GM18873 (cell line): ENCODE measurements around the gene ENOX1.
"Not testable (repeated sequence)": the region's sequence is repeated elsewhere in the genome, so short reads cannot be mapped to it uniquely, and the experiment has no call there.

ENCODE experiments used
- ATAC-seq: cut with Tn5 transposase; IDR thresholded peaks from one replicate; pipeline ENCODE4 v1.9.1; 2021; ENCODE audit warnings: mild to moderate bottlenecking, moderate library complexity, moderate number of reproducible peaks; ENCODE audit not compliant: unreplicated experiment, low FRiP score

Gene ENOX1

GRCh38 chr13:43196750-43197370 lies 589.9 kb downstream of the ENOX1 start:
- no peak for ATAC-seq

- ATAC-seq: no peak
These were observed 590.6 kb downstream of the ENOX1 start for GRCh38 chr13:43196086-43196621.

GRCh38 chr13:43195551-43195950 lies 591.2 kb downstream of the ENOX1 start:
- no peak for ATAC-seq

- ATAC-seq: no peak
These were observed 591.7 kb downstream of the ENOX1 start for GRCh38 chr13:43195112-43195511.

GRCh38 chr13:43193789-43194420 lies 592.9 kb downstream of the ENOX1 start:
- no peak for ATAC-seq

- no peak for ATAC-seq
These were observed 595.2 kb downstream of the ENOX1 start for GRCh38 chr13:43191546-43191945.

GRCh38 chr13:43185226-43185625 lies 601.5 kb downstream of the ENOX1 start:
- ATAC-seq: no peak

- no peak for ATAC-seq
These were observed 605.9 kb downstream of the ENOX1 start for GRCh38 chr13:43180837-43181236.

- no peak for ATAC-seq
These were observed 606.6 kb downstream of the ENOX1 start for GRCh38 chr13:43180036-43180660.

- ATAC-seq: no peak
These were observed 615.3 kb downstream of the ENOX1 start for GRCh38 chr13:43171489-43171888.

- no peak for ATAC-seq
These were observed 616.3 kb downstream of the ENOX1 start for GRCh38 chr13:43170506-43170905.

GRCh38 chr13:43168434-43168833 lies 618.3 kb downstream of the ENOX1 start:
- not testable (repeated sequence) for ATAC-seq

- no peak for ATAC-seq
These were observed 619.0 kb downstream of the ENOX1 start for GRCh38 chr13:43167731-43168130.

- no peak for ATAC-seq
These were observed 619.9 kb downstream of the ENOX1 start for GRCh38 chr13:43166644-43167457.
